H1 (cell line): ENCODE measurements around the gene PBOV1. TPM values are rescaled to one million over a fixed set of nuclear protein-coding genes. Genes with fewer than 3 reads are reported as not detected.

Experiments used
- CTCF ChIA-PET: fragments of 300-600 bp; sonication (Branson Sonifier 250); formaldehyde crosslinking; loops from one replicate; lab custom pipeline; 2021; ENCODE audit not compliant: partially characterized antibody; lab: Charles Lee
- POLR2A ChIA-PET: fragments of 300-600 bp; sonication (Branson Sonifier 250); formaldehyde crosslinking; loops from one replicate; lab custom pipeline; 2021; ENCODE audit warnings: inconsistent platforms; ENCODE audit not compliant: partially characterized antibody; lab: Charles Lee
- DNase-seq, 2 experiments: peaks; one replicate each; pipeline versions ENCODE4 v3.0.0 to v3.0.0-alpha.2; 2010 to 2022; ENCODE audit warnings: low spot score in 2 of 2, low read depth in 1 of 2, mixed read lengths in 1 of 2
- FAIRE-seq: peaks from 2 replicates; lab custom pipeline; 2011; peaks lifted over from hg19 to GRCh38; lab: Jason Lieb, UNC
- H2AFZ ChIP-seq: 2 replicates; pipeline ENCODE4 v1.8.1; 2012; ENCODE audit warnings: low read length, inconsistent platforms
- H2AK5ac ChIP-seq: 2 replicates; pipeline ENCODE4 v1.6.1; 2013; ENCODE audit warnings: low read depth, low read length
- H2BK120ac ChIP-seq: replicated peaks from 2 replicates; pipeline ENCODE3; 2013; ENCODE audit warnings: low read depth, low read length, inconsistent platforms
- H2BK12ac ChIP-seq: 2 replicates; pipeline ENCODE4 v1.6.1; 2013; ENCODE audit warnings: low read depth, low read length
- H2BK15ac ChIP-seq: 2 replicates; pipeline ENCODE4 v1.6.1; 2013; ENCODE audit warnings: low read length
- H2BK20ac ChIP-seq: 2 replicates; pipeline ENCODE4 v1.6.1; 2013; ENCODE audit warnings: low read length
- H2BK5ac ChIP-seq: 2 replicates; pipeline ENCODE4 v1.6.1; 2013; ENCODE audit warnings: low read depth, low read length
- H3K14ac ChIP-seq: 2 replicates; pipeline ENCODE4 v1.6.1; 2013; ENCODE audit warnings: inconsistent platforms; ENCODE audit not compliant: insufficient read length
- H3K18ac ChIP-seq: 2 replicates; pipeline ENCODE4 v1.6.1; 2013; ENCODE audit warnings: low read length; ENCODE audit errors: extremely low read depth
- H3K23ac ChIP-seq: 2 replicates; pipeline ENCODE4 v1.6.1; 2013; ENCODE audit warnings: inconsistent platforms; ENCODE audit not compliant: insufficient read length
- H3K23me2 ChIP-seq: 2 replicates; pipeline ENCODE4 v1.6.1; 2013; ENCODE audit warnings: low read depth, low read length
- H3K27ac ChIP-seq: 2 replicates; pipeline ENCODE4 v1.6.1; 2011; ENCODE audit warnings: low read depth, low read length, inconsistent platforms
- H3K27me3 ChIP-seq, 4 experiments: replicated peaks in 1 of 4; 1 replicate in 1 of 4; 2 replicates in 3 of 4; pipeline versions ENCODE4 v1.6.1 to v1.8.1; 2011 to 2013; ENCODE audit warnings: low read length in 3 of 4, mild to moderate bottlenecking in 3 of 4, inconsistent platforms in 2 of 4, mixed read lengths in 2 of 4, moderate library complexity in 1 of 4; ENCODE audit not compliant: control insufficient read depth in 3 of 4, insufficient read depth in 3 of 4; ENCODE audit errors: extremely low read depth in 1 of 4
- H3K36me3 ChIP-seq, 4 experiments: 2 replicates each; pipeline versions ENCODE4 v1.6.1 to v1.8.1; 2011 to 2013; ENCODE audit warnings: mild to moderate bottlenecking in 4 of 4, low read length in 3 of 4, moderate library complexity in 2 of 4, control low read depth in 1 of 4, inconsistent platforms in 1 of 4; ENCODE audit not compliant: insufficient read depth in 4 of 4, control insufficient read depth in 2 of 4
- H3K4ac ChIP-seq: replicated peaks from 2 replicates; pipeline ENCODE3; 2013; ENCODE audit warnings: low read length, low read depth, mixed read lengths, inconsistent platforms; ENCODE audit not compliant: insufficient read length
- H3K4me1 ChIP-seq, 4 experiments: replicated peaks in 1 of 4; 1 replicate in 1 of 4; 2 replicates in 3 of 4; pipeline versions ENCODE4 v1.6.1 to v1.8.1; 2011 to 2013; ENCODE audit warnings: low read length in 3 of 4, inconsistent platforms in 2 of 4, mixed read lengths in 1 of 4; ENCODE audit not compliant: insufficient read depth in 4 of 4, control insufficient read depth in 3 of 4
- H3K4me2 ChIP-seq, 2 experiments: 2 replicates each; pipeline versions ENCODE4 v1.6.1 to v1.8.1; 2011 to 2013; ENCODE audit warnings: low read depth in 2 of 2, low read length in 2 of 2, control low read depth in 1 of 2, inconsistent platforms in 1 of 2, mild to moderate bottlenecking in 1 of 2; ENCODE audit not compliant: insufficient read depth in 1 of 2
- H3K4me3 ChIP-seq, 4 experiments: fragments of 200-600, 300-600 bp in 1 of 4; sonication (generic), shearing (Covaris generic), sonication (Bioruptor Twin) in 1 of 4; 2 replicates each; pipeline versions ENCODE4 v1.5.1 to v1.8.1; 2011 to 2016; ENCODE audit warnings: low read length in 4 of 4, low read depth in 3 of 4, control low read depth in 2 of 4, inconsistent platforms in 2 of 4, mild to moderate bottlenecking in 2 of 4, mixed read lengths in 1 of 4, moderate library complexity in 1 of 4; ENCODE audit not compliant: insufficient read depth in 2 of 4; ENCODE audit errors: extremely low read depth in 1 of 4
- H3K56ac ChIP-seq: replicated peaks from 2 replicates; pipeline ENCODE3; 2013; ENCODE audit warnings: low read depth, mild to moderate bottlenecking, mixed read lengths, low read length, inconsistent platforms; ENCODE audit not compliant: insufficient read length
- H3K79me1 ChIP-seq: 2 replicates; pipeline ENCODE4 v1.6.1; 2013; ENCODE audit warnings: low read depth, low read length, control low read depth
- H3K79me2 ChIP-seq, 2 experiments: 2 replicates each; pipeline versions ENCODE4 v1.6.1 to v1.8.1; 2012 to 2013; ENCODE audit warnings: low read length in 2 of 2, mild to moderate bottlenecking in 2 of 2, inconsistent platforms in 1 of 2; ENCODE audit not compliant: insufficient read depth in 2 of 2, control insufficient read depth in 1 of 2
- H3K9ac ChIP-seq, 4 experiments: replicated peaks in 1 of 4; 1 replicate in 1 of 4; 2 replicates in 3 of 4; pipeline versions ENCODE4 v1.6.1 to v1.8.1; 2011 to 2013; ENCODE audit warnings: low read depth in 3 of 4, low read length in 3 of 4, control low read depth in 2 of 4, mild to moderate bottlenecking in 2 of 4, moderate library complexity in 2 of 4, inconsistent platforms in 1 of 4; ENCODE audit errors: extremely low read depth in 1 of 4
- H3K9me3 ChIP-seq, 2 experiments: 2 replicates each; pipeline versions ENCODE4 v1.6.1 to v1.8.1; 2012 to 2013; ENCODE audit warnings: mild to moderate bottlenecking in 2 of 2, moderate library complexity in 2 of 2, control low read depth in 1 of 2, inconsistent platforms in 1 of 2, low read depth in 1 of 2, low read length in 1 of 2, mixed read lengths in 1 of 2; ENCODE audit not compliant: insufficient read depth in 2 of 2
- H4K20me1 ChIP-seq, 2 experiments: replicated peaks in 1 of 2; 2 replicates each; pipeline versions ENCODE3 to v1.8.1; 2011 to 2013; ENCODE audit warnings: inconsistent platforms in 2 of 2, low read length in 2 of 2, mild to moderate bottlenecking in 1 of 2; ENCODE audit not compliant: insufficient read depth in 2 of 2, control insufficient read depth in 1 of 2
- H4K5ac ChIP-seq: 2 replicates; pipeline ENCODE4 v1.6.1; 2013; ENCODE audit warnings: low read length, low read depth, mixed read lengths, inconsistent platforms; ENCODE audit not compliant: insufficient read length
- H4K8ac ChIP-seq: 2 replicates; pipeline ENCODE4 v1.8.0; 2013; ENCODE audit warnings: mild to moderate bottlenecking, moderate library complexity, low read length, inconsistent platforms; ENCODE audit not compliant: insufficient read depth; ENCODE audit errors: extremely low read depth
- H4K91ac ChIP-seq: replicated peaks from 2 replicates; pipeline ENCODE3; 2013; ENCODE audit warnings: low read length, mixed read lengths, inconsistent platforms; ENCODE audit not compliant: insufficient read length
- CHD2 ChIP-seq: IDR thresholded peaks from 2 replicates; pipeline ENCODE4 v1.6.1; 2012; ENCODE audit warnings: low read length, improper control_type of control experiment
- CTCF ChIP-seq, 3 experiments: IDR thresholded peaks; 1 replicate in 2 of 3; 2 replicates in 1 of 3; pipeline versions ENCODE4 v1.5.1 to v1.6.1; 2011; ENCODE audit warnings: low read length in 3 of 3, mild to moderate bottlenecking in 3 of 3, inconsistent platforms in 2 of 3, low read depth in 1 of 3, moderate library complexity in 1 of 3; ENCODE audit not compliant: insufficient read depth in 1 of 3; ENCODE audit errors: control extremely low read depth in 1 of 3
- GTF2F1 ChIP-seq: IDR thresholded peaks from 2 replicates; pipeline ENCODE4 v1.6.1; 2012; ENCODE audit warnings: low read depth, low read length, improper control_type of control experiment, borderline replicate concordance
- RAD21 ChIP-seq, 2 experiments: IDR thresholded peaks in 1 of 2; conservative IDR thresholded peaks in 1 of 2; 2 replicates each; pipeline ENCODE4 v1.6.1; 2011; ENCODE audit warnings: low read depth in 2 of 2, low read length in 2 of 2, improper control_type of control experiment in 1 of 2, inconsistent platforms in 1 of 2, mild to moderate bottlenecking in 1 of 2, moderate library complexity in 1 of 2
- TAF1 ChIP-seq: IDR thresholded peaks from 2 replicates; pipeline ENCODE4 v1.6.1; 2011; ENCODE audit warnings: mild to moderate bottlenecking, low read depth, low read length
- WGBS, 2 experiments: shearing (Covaris generic) in 1 of 2; methylation state at CpG; one replicate each; pipeline versions ENCODE4 v1.1.6 to v1.1.7; 2013 to 2015; ENCODE audit warnings: low lambda C conversion rate in 2 of 2, mixed read lengths in 2 of 2, inconsistent platforms in 1 of 2, low coverage in 1 of 2, missing lambda C conversion rate in 1 of 2; ENCODE audit not compliant: insufficient replicate concordance in 2 of 2, insufficient coverage in 1 of 2, insufficient read length in 1 of 2; ENCODE audit errors: extremely low coverage in 1 of 2, missing lambda C conversion rate in 1 of 2; 5-methylcytosine and 5-hydroxymethylcytosine counted together
- polyA plus RNA-seq, 7 experiments: library from polyadenylated mRNA; depleted of rRNA in 3 of 7; stranded (reverse) in 5 of 7; unstranded in 2 of 7; fragments of >200 nt in 5 of 7; fragments of 200-250 nt in 2 of 7; gene quantifications; 1 replicate in 5 of 7; 2 replicates in 1 of 7; 4 replicates in 1 of 7; pipeline versions ENCODE4 v1.2.1 to v1.2.3, GENCODE V29; 2011 to 2013; ENCODE audit warnings: missing spikeins in 2 of 7, mixed read lengths in 2 of 7
- total RNA-seq: library from RNA; stranded (reverse); fragmentation: NEBNext Ultra II Directional; extraction: Animal tissue kit (Norgen Biotek cat#: 25700); gene quantifications from 2 replicates; pipeline ENCODE4 v1.2.1, GENCODE V29; 2021

The PBOV1 gene
- total and polyA plus RNA-seq, 2 of the 8 experiments (the other 6 are each of a cell fraction or from before 2014, with no cell fraction given): not detected

- no peaks in the 10 kb centered on the region for H3K27me3 ChIP-seq
- POLR2A ChIA-PET: interaction anchor here (0.9 to 1.8 kb wide), 3 partner anchors 12 to 21 kb away, joined by 3 to 9 read pairs (median 3); no protein-coding TSS in a partner anchor
- peaks cover 2% of the 10 kb centered on the region; the same call in 1 of the 2 replicates for H3K23me2 ChIP-seq
- peaks cover 0 to 4% (median 0%) of the 10 kb centered on the region in 4 experiments; a peak in 1 of 7 replicates for H3K4me1 ChIP-seq
- FAIRE-seq (peak; percentile 91), DNase-seq (no peak)
- no peak overlapping the region for H3K4ac ChIP-seq
- H4K20me1 ChIP-seq: no peaks in the 10 kb centered on the region
- TF ChIP-seq RAD21 (IDR thresholded peaks at IDR 0.05 in 1 of 2, conservative IDR thresholded peaks at IDR 0.05 in 1 of 2; ENCODE audit: low read depth in 2 of 2, low read length in 2 of 2) (peak; percentile 72 to 75), CTCF (IDR thresholded peaks at IDR 0.05; ENCODE audit: control extremely low read depth in 1 of 3, insufficient read depth in 1 of 3, low read depth in 1 of 3, low read length in 3 of 3) (peak in 2 of 3 experiments; percentile 51 to 64; a peak in 3 of 4 replicates), GTF2F1 (no peak), CHD2 (no peak), TAF1 (no peak)
- H3K23ac ChIP-seq: no peak overlapping the region
- CTCF ChIA-PET: interaction anchor here (0.6 to 4.9 kb wide), 50 partner anchors 8 to 288 kb away, joined by 3 to 111 read pairs (median 4); no protein-coding TSS in a partner anchor
- no peak overlapping the region for H3K4me3 ChIP-seq
- H2BK120ac ChIP-seq: no peak overlapping the region
- no peak overlapping the region for H3K18ac ChIP-seq
- H3K56ac ChIP-seq: no peak overlapping the region
- no peak overlapping the region for H3K27ac ChIP-seq
- H3K9ac ChIP-seq: no peak overlapping the region
- no peak overlapping the region for H4K8ac ChIP-seq
- no peak overlapping the region for H4K5ac ChIP-seq
- 91% methylated on average over 2 of the region's 2 CpGs; no CpG with 5 or more reads in 1 of the 2 experiments for WGBS, 2 experiments
- no peak overlapping the region for H3K14ac ChIP-seq
- H3K79me1 ChIP-seq: no peaks in the 10 kb centered on the region
- H3K9me3 ChIP-seq: no peaks in the 10 kb centered on the region
- H3K79me2 ChIP-seq: no peaks in the 10 kb centered on the region
- no peak overlapping the region for H3K4me2 ChIP-seq
- H2AK5ac ChIP-seq: no peak overlapping the region
- H2BK12ac ChIP-seq: no peak overlapping the region
- H4K91ac ChIP-seq: no peak overlapping the region
- no peak overlapping the region for H2AFZ ChIP-seq
- no peak overlapping the region for H2BK5ac ChIP-seq
- H2BK20ac ChIP-seq: no peak overlapping the region
- H3K36me3 ChIP-seq: no peaks in the 10 kb centered on the region
- no peak overlapping the region for H2BK15ac ChIP-seq
Observed at GRCh38 chr6:138211048-138211581, 7.2 kb downstream of the PBOV1 start.
